H9 (cell line): ENCODE data around the gene GRID1. TPM values are rescaled to one million over a fixed set of nuclear protein-coding genes. Genes with fewer than 3 reads are reported as not detected.

Experiments used
- DNase-seq: peaks from one replicate; pipeline ENCODE4 v3.0.0-alpha.2; 2017
- H2AFZ ChIP-seq: one replicate; pipeline ENCODE4 v1.6.1; 2013; ENCODE audit warnings: mild to moderate bottlenecking, low read length, control low read depth, moderate library complexity
- H2AK5ac ChIP-seq: 2 replicates; pipeline ENCODE4 v1.6.1; 2013; ENCODE audit warnings: low read length, control low read depth, mixed read lengths; ENCODE audit not compliant: insufficient read length
- H2BK120ac ChIP-seq: one replicate; pipeline ENCODE4 v1.6.1; 2013; ENCODE audit warnings: low read depth, mild to moderate bottlenecking, low read length, control low read depth, inconsistent platforms; ENCODE audit not compliant: poor library complexity, severe bottlenecking
- H2BK12ac ChIP-seq: 2 replicates; pipeline ENCODE4 v1.6.1; 2013; ENCODE audit warnings: low read length, control low read depth, mixed read lengths, low read depth; ENCODE audit not compliant: insufficient read length
- H2BK15ac ChIP-seq: 2 replicates; pipeline ENCODE4 v1.6.1; 2013; ENCODE audit warnings: low read depth, low read length, control low read depth
- H2BK20ac ChIP-seq: one replicate; pipeline ENCODE4 v1.6.1; 2013; ENCODE audit warnings: low read depth, mild to moderate bottlenecking, low read length, control low read depth, inconsistent platforms; ENCODE audit not compliant: poor library complexity, severe bottlenecking
- H2BK5ac ChIP-seq: 2 replicates; pipeline ENCODE4 v1.6.1; 2013; ENCODE audit warnings: low read length, control low read depth, mixed read lengths; ENCODE audit not compliant: insufficient read length
- H3K14ac ChIP-seq: 2 replicates; pipeline ENCODE4 v1.6.1; 2013; ENCODE audit warnings: low read length, control low read depth; ENCODE audit not compliant: insufficient read depth
- H3K18ac ChIP-seq: 2 replicates; pipeline ENCODE4 v1.6.1; 2013; ENCODE audit warnings: low read depth, mild to moderate bottlenecking, mixed read lengths, low read length, control low read depth; ENCODE audit not compliant: insufficient read length
- H3K23ac ChIP-seq: 2 replicates; pipeline ENCODE4 v1.6.1; 2013; ENCODE audit warnings: low read length, control low read depth, mixed read lengths, low read depth; ENCODE audit not compliant: insufficient read length
- H3K23me2 ChIP-seq: 2 replicates; pipeline ENCODE4 v1.6.1; 2013; ENCODE audit warnings: low read depth, mild to moderate bottlenecking, mixed read lengths, low read length, control low read depth; ENCODE audit not compliant: insufficient read length, poor library complexity, severe bottlenecking
- H3K27ac ChIP-seq: 2 replicates; pipeline ENCODE4 v1.5.1; 2013; ENCODE audit warnings: low read length, control low read depth, mixed read lengths, low read depth; ENCODE audit not compliant: insufficient read length
- H3K27me3 ChIP-seq: 2 replicates; pipeline ENCODE4 v1.6.1; 2013; ENCODE audit warnings: low read length, control low read depth, inconsistent platforms; ENCODE audit not compliant: insufficient read depth
- H3K4ac ChIP-seq: 2 replicates; pipeline ENCODE4 v1.6.1; 2013; ENCODE audit warnings: low read depth, mild to moderate bottlenecking, control low read depth, inconsistent platforms, low read length, moderate library complexity
- H3K4me1 ChIP-seq: 2 replicates; pipeline ENCODE4 v1.6.1; 2013; ENCODE audit warnings: low read length, control low read depth, inconsistent platforms; ENCODE audit not compliant: insufficient read depth
- H3K4me2 ChIP-seq: 2 replicates; pipeline ENCODE4 v1.6.1; 2013; ENCODE audit warnings: low read length, control low read depth, mixed read lengths; ENCODE audit not compliant: insufficient read length, insufficient read depth
- H3K56ac ChIP-seq: 2 replicates; pipeline ENCODE4 v1.6.1; 2013; ENCODE audit warnings: low read depth, mild to moderate bottlenecking, mixed read lengths, low read length, control low read depth; ENCODE audit not compliant: insufficient read length
- H3K79me1 ChIP-seq: 2 replicates; pipeline ENCODE4 v1.6.1; 2013; ENCODE audit warnings: low read depth, mild to moderate bottlenecking, moderate library complexity, low read length, control low read depth, inconsistent platforms; ENCODE audit not compliant: insufficient read depth, poor library complexity, severe bottlenecking
- H3K79me2 ChIP-seq: 2 replicates; pipeline ENCODE4 v1.6.1; 2013; ENCODE audit warnings: low read length, control low read depth, inconsistent platforms; ENCODE audit not compliant: insufficient read depth
- H3K9ac ChIP-seq: 2 replicates; pipeline ENCODE4 v1.6.1; 2013; ENCODE audit warnings: low read length, control low read depth, mixed read lengths; ENCODE audit not compliant: insufficient read length; ENCODE audit errors: extremely low read depth
- H3K9me3 ChIP-seq: one replicate; pipeline ENCODE4 v1.6.1; 2013; ENCODE audit warnings: low read depth, low read length, inconsistent platforms; ENCODE audit not compliant: control insufficient read depth
- H3T11ph ChIP-seq: one replicate; pipeline ENCODE4 v1.6.1; 2013; ENCODE audit warnings: mild to moderate bottlenecking, low read length, control low read depth, inconsistent platforms
- H4K20me1 ChIP-seq: one replicate; pipeline ENCODE4 v1.6.1; 2013; ENCODE audit not compliant: control insufficient read depth, insufficient read length, insufficient read depth
- H4K5ac ChIP-seq: 2 replicates; pipeline ENCODE4 v1.6.1; 2013; ENCODE audit warnings: low read depth, mild to moderate bottlenecking, mixed read lengths, low read length, control low read depth; ENCODE audit not compliant: insufficient read length
- H4K8ac ChIP-seq: replicated peaks from 2 replicates; pipeline ENCODE4 v1.6.1; 2013; ENCODE audit warnings: low read length, control low read depth, mixed read lengths, low read depth; ENCODE audit not compliant: insufficient read length
- H4K91ac ChIP-seq: 2 replicates; pipeline ENCODE4 v1.6.1; 2013; ENCODE audit warnings: low read depth, mild to moderate bottlenecking, moderate library complexity, mixed read lengths, low read length, control low read depth; ENCODE audit not compliant: insufficient read length
- H3K27ac Mint-ChIP-seq, 3 experiments: 2 replicates in 2 of 3; 3 replicates in 1 of 3; pipeline ENCODE4 v1.8.0; 2020 to 2021; ENCODE audit warnings: mixed read lengths in 3 of 3, mild to moderate bottlenecking in 1 of 3, moderate library complexity in 1 of 3
- H3K27me3 Mint-ChIP-seq: 2 replicates; pipeline ENCODE4 v1.8.0; 2021; ENCODE audit warnings: low read depth, mild to moderate bottlenecking, moderate library complexity, mixed read lengths
- H3K36me3 Mint-ChIP-seq, 3 experiments: 2 replicates in 2 of 3; 3 replicates in 1 of 3; pipeline ENCODE4 v1.8.0; 2020 to 2021; ENCODE audit warnings: low read depth in 3 of 3, mixed read lengths in 3 of 3; ENCODE audit not compliant: insufficient read depth in 1 of 3
- H3K4me1 Mint-ChIP-seq, 2 experiments: 2 replicates each; pipeline ENCODE4 v1.8.0; 2020; ENCODE audit warnings: mixed read lengths in 2 of 2
- H3K4me3 Mint-ChIP-seq, 2 experiments: 2 replicates in 1 of 2; 3 replicates in 1 of 2; pipeline ENCODE4 v1.8.0; 2020 to 2021; ENCODE audit warnings: mild to moderate bottlenecking in 2 of 2, mixed read lengths in 2 of 2, moderate library complexity in 1 of 2
- H3K9me3 Mint-ChIP-seq, 2 experiments: 2 replicates in 1 of 2; 3 replicates in 1 of 2; pipeline ENCODE4 v1.8.0; 2020; ENCODE audit warnings: mild to moderate bottlenecking in 2 of 2, mixed read lengths in 2 of 2, moderate library complexity in 1 of 2
- WGBS: extraction: QIAGEN DNeasy Blood & Tissue Kit; methylation state at CpG from one replicate; pipeline ENCODE4 v1.1.7; 2013; ENCODE audit warnings: missing lambda C conversion rate, low lambda C conversion rate, mixed read lengths; ENCODE audit not compliant: insufficient read length; ENCODE audit errors: extremely low coverage; 5-methylcytosine and 5-hydroxymethylcytosine counted together
- total RNA-seq: library from RNA; stranded (reverse); gene quantifications from 2 replicates; pipeline ENCODE4 v1.2.1, GENCODE V29; 2021
- TF ChIP-seq, protein P1 (sequence below): fragments of 200-600 bp; sonication (generic); conservative IDR thresholded peaks from 3 replicates; pipeline ENCODE4 v1.8.0; 2021; ENCODE audit warnings: antibody characterized with exemption, mild to moderate bottlenecking

The GRID1 gene
- total RNA-seq, 1 experiment from 2014 or later: 0.35 TPM

DNA sequence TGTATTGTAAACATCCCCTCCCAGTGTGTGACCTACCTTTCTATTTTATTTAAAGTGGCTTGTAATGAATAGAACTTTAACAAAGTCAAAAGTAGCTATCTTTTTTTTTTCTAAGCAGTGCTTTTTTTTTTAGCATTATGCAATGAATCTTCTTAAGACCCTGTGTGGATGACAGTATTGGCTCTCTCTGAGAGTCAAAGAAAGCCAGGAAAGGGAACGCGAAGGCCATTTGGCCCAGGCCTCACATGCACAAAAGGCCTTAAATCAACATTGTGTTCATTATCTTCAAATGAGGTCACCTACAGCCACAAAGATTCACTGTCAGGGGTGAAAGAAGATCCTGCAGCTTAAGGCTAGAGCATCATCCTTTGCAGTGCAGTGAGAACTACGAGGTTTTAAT lies 721.5 kb downstream of the GRID1 start:
- no peaks in the 10 kb centered on the region; the same call in 1 of the 2 replicates for H3K79me2 ChIP-seq
- no peak overlapping the region for H3K56ac ChIP-seq
- Mint-ChIP-seq H3K4me1 (peaks cover 15 to 19% of the 10 kb centered on the region in 2 experiments), H3K27ac (no peak overlapping the region), H3K4me3 (no peak overlapping the region), H3K27me3 (no peaks in the 10 kb centered on the region), H3K9me3 (no peaks in the 10 kb centered on the region), H3K36me3 (no peaks in the 10 kb centered on the region; a peak in 1 of 7 replicates)
- no peak overlapping the region for H4K8ac ChIP-seq
- no peak overlapping the region for H2BK20ac ChIP-seq
- H3K9me3 ChIP-seq: no peaks in the 10 kb centered on the region
- H4K20me1 ChIP-seq: no peaks in the 10 kb centered on the region
- no peak overlapping the region for H2AFZ ChIP-seq
- H3K23me2 ChIP-seq: no peaks in the 10 kb centered on the region
- no CpG with 5 or more reads among the region's 3 CpGs for WGBS
- DNase-seq: no peak
- H3K18ac ChIP-seq: no peak overlapping the region
- no peak overlapping the region for H3K4me2 ChIP-seq
- no peak overlapping the region for H3K9ac ChIP-seq
- no peak overlapping the region for H4K5ac ChIP-seq
- H2AK5ac ChIP-seq: no peak overlapping the region
- H3K27me3 ChIP-seq: no peaks in the 10 kb centered on the region
- no peak overlapping the region for H3K23ac ChIP-seq
- H3T11ph ChIP-seq: no peak overlapping the region
- H3K79me1 ChIP-seq: no peaks in the 10 kb centered on the region
- H3K4me1 ChIP-seq: no peaks in the 10 kb centered on the region; the same call in 1 of the 2 replicates
- no peak overlapping the region for H2BK5ac ChIP-seq
- H3K14ac ChIP-seq: no peak overlapping the region
- no peak overlapping the region for H3K4ac ChIP-seq
- no peak overlapping the region for H2BK120ac ChIP-seq
- H2BK15ac ChIP-seq: no peak overlapping the region
- no peak overlapping the region for H4K91ac ChIP-seq
- TF ChIP-seq, protein P1, sequence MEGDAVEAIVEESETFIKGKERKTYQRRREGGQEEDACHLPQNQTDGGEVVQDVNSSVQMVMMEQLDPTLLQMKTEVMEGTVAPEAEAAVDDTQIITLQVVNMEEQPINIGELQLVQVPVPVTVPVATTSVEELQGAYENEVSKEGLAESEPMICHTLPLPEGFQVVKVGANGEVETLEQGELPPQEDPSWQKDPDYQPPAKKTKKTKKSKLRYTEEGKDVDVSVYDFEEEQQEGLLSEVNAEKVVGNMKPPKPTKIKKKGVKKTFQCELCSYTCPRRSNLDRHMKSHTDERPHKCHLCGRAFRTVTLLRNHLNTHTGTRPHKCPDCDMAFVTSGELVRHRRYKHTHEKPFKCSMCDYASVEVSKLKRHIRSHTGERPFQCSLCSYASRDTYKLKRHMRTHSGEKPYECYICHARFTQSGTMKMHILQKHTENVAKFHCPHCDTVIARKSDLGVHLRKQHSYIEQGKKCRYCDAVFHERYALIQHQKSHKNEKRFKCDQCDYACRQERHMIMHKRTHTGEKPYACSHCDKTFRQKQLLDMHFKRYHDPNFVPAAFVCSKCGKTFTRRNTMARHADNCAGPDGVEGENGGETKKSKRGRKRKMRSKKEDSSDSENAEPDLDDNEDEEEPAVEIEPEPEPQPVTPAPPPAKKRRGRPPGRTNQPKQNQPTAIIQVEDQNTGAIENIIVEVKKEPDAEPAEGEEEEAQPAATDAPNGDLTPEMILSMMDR: no peak
- H2BK12ac ChIP-seq: no peak overlapping the region
- no peak overlapping the region for H3K27ac ChIP-seq
